ENCODE data around the gene INSC.

Gene INSC

DNA sequence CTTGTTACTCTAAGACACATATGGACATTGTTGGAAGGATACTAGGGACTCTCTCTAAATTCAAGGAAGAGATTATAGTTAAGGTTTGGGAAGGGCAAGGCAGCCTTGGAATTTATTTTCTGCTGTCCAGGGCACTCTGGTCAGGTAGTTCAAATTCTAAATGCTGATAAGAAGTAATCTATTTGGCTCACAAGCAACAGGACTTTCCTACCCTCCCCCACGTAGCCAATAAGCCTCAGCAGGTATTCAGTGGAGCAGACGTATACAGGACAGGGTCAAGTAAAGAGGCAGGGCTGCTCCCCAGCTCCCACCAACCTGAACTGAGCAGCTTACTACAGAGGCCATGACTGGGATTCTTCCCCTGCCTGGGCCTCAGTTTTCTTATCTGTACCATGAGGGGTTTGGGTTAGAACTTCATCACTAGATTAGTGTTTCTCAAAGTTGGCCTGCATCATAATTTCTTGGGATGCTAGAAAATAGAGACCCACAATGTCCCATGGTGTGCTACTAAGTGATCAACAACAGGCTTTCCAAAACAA is 6.1 kb upstream of the INSC start:
- no peak for DNase-seq (ENCODE audit: low read depth)

- no peak for DNase-seq (ENCODE audit: low read depth)
These were observed 5.1 kb upstream of the INSC start for GRCh38 chr11:15109602-15110001.

DNA sequence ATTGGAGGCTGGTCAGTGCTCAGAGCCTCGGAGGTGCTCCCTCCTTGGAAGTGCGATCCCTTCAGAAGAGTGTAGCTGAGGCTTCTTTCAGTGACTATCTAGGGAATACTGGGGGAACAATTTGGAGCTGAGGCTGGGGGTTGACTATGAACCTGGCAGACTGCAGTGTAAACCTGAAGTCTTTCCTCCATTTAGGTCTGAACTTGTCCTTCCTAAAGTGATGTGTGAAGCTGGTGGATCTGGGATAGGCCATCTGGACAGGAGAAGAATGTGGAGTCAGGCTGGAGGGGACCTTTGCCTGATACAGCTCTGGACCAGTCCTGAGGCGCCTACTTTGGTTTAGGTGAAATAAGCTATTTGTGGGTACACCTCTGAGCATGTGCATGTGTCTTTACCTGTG is 3.5 kb upstream of the INSC start:
- DNase-seq (ENCODE audit: low read depth), result no peak

GRCh38 chr11:15112131-15112541 is 2.6 kb upstream of the INSC start:
- DNase-seq (ENCODE audit: low read depth), result no peak

GRCh38 chr11:15113381-15113780 is 1.3 kb upstream of the INSC start:
- no peak for DNase-seq (ENCODE audit: low read depth)

DNA sequence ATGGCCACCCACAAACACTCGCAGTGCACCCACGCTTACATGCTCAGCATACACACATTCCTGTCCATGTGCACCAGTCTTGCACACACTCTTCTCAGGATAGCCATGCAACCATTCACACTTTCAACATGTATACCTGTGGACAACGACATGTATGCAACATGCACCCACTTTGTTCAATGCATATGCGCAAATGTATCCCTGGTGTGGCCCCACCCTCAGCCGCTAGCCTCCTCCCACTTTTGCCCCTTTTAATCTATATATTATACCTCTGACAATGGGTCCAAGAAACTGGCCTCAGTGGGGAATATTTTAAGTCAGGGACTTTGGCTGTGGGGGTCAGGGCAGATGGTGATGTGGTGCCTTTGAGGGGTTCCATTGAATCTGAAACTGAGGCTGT is 963 bp downstream of the INSC start:
- DNase-seq (ENCODE audit: low read depth), result no peak

GRCh38 chr11:15117751-15118150 is 3.0 kb downstream of the INSC start:
- no peak for DNase-seq (ENCODE audit: low read depth)

GRCh38 chr11:15118431-15118830 is 3.7 kb downstream of the INSC start:
- no peak for DNase-seq (ENCODE audit: low read depth)

DNA sequence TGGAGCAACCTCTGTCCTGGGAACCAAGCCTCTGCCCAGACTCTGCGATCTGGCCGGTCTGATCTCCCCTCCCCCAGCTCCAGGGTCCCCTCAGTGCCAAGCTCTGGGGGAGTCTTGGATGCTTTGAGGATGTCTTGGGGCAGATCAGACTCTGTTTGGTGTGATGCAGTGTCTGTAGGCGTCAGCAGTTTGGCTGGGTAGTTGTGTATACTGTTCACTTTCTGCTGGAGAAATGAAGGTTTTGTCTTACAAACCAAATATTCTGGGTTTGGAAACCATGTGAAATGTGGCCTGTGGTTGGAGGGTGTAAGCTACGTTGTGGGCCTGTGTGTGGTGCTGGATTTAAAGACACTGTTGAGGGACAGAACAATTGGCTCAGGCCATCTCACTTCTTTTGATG is 4.6 kb downstream of the INSC start:
- DNase-seq (ENCODE audit: low read depth), result no peak

DNA sequence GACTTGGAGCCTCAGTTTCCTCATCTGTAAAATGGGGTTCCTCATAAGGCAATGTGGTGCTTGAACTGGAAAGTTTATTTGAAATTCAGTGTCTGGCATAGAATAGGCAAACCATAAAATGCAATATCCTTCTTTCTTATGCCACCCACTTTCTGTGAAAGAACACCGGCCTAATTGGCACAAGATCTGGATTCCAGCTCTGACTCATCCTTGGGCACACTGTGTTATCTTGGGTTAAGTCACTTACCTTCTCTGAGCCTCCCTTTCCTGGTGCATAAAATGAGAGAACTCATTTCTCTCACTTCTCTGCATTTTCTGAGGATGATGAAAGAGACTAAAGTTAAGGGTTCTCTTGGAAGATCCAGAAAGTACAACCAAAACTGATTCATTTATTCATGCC is 5.1 kb downstream of the INSC start:
- DNase-seq (ENCODE audit: low read depth), result no peak

DNA sequence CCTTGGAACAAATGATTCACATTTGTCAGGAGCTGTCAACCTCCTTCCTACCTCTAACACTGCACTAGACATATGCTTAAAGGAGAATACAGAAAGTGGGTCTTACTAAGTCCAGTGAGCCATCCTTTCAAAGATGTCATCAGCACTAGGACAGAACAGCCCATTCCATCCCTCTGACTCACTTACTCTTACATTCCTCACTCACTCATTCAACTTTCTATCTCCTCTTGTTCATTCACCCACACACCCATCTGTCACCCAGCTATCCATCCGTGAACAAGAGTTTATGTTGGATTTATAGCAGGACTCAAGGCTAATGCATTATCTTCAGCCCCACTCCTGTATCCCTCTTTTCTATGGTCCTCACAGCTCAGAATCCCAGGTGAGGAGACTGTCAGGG is 9.1 kb downstream of the INSC start:
- DNase-seq (ENCODE audit: low read depth), result peak; percentile 95

GRCh38 chr11:15124528-15124927 is 9.8 kb downstream of the INSC start:
- DNase-seq (ENCODE audit: low read depth), result no peak

GRCh38 chr11:15127341-15127740 is 12.6 kb downstream of the INSC start:
- DNase-seq (ENCODE audit: low read depth), result peak; percentile 83

- DNase-seq (ENCODE audit: low read depth), result no peak
These were observed 13.9 kb downstream of the INSC start for GRCh38 chr11:15128621-15129020.

DNA sequence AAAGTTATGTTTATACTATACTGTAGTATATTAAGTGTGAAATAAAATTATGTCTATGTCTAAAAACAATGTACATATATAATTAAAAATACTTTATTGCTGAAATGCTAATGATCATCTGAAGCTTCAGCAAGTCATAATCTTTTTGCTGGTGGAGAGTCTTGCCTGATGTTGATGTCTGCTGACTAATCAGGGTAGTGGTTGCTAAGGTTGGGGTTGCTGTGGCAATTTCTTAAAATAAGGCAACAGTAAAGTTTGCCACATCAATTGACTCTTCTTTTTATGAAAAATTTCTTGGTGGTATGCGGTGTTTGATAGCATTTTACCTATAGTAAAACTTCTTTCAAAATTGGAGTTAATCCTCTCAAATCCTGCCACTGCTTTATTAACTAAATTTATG is 21.4 kb downstream of the INSC start:
- DNase-seq (ENCODE audit: low read depth), result no peak

DNA sequence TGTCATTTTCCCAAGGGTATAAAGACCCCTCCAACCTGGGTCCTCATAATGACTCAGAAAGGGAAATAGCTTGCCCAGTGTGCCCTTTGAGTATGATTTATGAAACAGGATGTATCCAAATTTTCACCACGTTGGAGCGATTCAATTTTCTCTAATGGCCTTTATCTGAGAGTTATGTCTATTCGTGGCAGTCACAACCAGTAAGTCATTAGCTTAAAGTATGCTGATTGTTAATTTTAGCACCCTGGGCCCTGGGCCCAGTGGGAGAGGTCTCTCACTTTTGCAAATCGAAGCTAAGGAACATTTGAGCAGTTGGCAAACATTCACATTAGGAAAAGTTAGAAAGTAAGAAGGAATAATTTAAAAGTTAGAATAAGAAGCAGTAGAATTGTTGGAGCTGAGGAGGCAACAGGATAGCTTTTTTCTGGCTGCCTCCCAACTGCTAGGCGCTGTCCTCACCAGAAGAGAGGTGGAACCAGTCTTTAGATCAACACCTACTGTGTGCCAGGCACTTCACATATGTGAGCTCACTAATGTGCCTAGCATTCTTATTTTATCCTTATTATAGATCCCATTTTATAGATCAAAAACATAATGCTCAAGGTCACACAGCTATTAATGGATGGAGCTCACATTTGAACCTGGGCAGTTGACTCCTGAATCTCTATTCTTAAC is 24.5 kb downstream of the INSC start:
- no peak for DNase-seq (ENCODE audit: low read depth)

DNA sequence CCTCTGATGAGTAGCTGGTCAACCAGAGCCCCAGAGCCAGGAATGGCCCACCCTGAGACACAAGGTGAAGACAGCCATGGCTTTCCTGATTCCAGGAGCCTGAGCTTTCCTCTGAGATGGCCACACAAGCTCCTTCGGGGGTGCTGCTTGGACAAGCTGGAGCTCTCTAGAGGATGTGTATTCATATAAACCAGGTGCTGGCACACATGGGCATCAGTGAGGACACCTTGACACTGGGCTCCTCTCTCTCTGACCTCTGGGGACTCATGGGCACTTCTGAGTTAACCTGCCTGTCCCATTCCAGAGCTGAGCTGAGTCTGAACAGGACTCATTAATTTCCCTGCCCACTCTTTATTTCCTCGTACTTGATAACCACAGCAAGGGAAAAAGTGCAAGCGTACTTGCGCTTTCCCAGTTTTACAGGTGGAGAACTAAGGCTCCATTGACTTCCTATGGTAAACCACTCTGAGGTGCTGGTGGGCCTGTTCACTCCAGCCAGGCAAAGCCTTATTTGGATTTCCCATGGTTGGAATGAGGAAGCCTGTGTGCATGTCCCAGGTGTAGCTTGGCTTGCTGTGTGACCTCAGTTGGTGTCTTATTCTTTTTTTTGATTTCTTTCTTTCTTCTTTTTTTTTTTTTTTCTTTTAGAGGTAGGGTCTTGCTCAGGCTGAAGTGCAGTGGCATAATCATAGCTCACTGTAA is 25.4 kb downstream of the INSC start:
- DNase-seq (ENCODE audit: low read depth), result no peak

GRCh38 chr11:15141381-15141780 is 26.7 kb downstream of the INSC start:
- no peak for DNase-seq (ENCODE audit: low read depth)

GRCh38 chr11:15142838-15143237 is 28.1 kb downstream of the INSC start:
- DNase-seq (ENCODE audit: low read depth), result no peak

DNA sequence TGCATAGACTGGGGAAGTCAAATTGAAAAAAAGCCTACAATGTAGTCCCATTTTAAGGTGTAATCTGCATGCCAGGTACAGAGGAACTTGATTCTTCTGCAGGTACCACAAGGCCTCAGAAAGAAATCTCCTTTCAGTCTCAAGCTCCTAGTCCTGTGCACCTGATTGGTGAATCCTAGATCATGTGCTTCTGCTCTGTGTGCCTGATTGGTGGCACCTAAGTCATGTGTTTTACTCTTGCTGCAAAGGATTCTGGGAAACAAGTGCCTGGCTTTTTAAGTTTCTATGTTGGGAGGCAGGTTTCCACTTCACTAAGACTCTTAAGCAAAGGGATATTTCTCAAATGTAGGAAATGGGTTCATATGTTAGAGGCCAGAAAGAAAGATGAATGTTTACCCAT is 29.1 kb downstream of the INSC start:
- no peak for DNase-seq (ENCODE audit: low read depth)

DNA sequence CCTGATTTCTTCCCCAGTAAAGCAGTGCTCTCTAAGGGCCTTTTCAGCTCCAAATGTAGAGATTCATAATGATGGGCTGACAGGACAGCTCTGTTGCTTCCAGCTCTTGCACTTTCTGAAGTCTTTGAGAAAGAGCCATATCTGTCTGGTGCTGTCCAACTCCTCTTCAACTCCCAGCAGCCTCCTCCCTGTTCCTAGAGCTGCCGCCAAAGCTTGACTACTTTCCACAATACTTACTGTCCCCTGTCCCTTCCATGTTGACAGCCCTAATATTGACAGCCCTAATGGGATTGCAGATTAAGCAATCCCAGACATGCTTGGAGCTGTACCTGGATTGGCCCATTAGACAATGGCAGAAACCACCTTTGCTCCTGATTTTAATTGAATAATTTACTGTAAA is 29.6 kb downstream of the INSC start:
- no peak for DNase-seq (ENCODE audit: low read depth)

DNA sequence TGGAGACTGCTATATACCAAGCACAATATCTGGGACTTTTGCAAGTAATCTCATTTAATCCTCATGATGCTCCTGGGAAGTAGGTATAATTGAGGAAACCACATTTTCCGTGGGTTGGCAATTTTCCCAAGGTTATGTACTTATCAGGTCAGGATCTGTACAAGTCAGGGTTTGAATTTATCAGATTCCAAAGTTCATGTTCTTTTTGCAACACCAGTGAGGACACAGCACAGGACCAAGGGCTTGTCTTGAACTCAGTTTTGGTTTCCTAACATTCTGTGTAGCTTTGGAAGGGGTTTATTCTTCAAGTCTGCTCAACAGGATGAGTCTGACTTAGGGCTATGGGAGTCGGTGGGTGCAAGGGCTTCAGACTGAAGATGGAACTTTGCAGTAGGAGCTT is 30.4 kb downstream of the INSC start:
- no peak for DNase-seq (ENCODE audit: low read depth)

- peak; percentile 25 for DNase-seq (ENCODE audit: low read depth)
These were observed 30.9 kb downstream of the INSC start for GRCh38 chr11:15145615-15146014.

Measured in EH (cell line).